ENCODE data around the gene PLCH2.

Gene PLCH2

GRCh38 chr1:2459102-2459753 lies 16.9 kb upstream of the PLCH2 start:
- in situ Hi-C loops (cut with HindIII; ENCODE audit: low sequenced_read_pairs), result loop anchor here (5.0 kb wide), 1 partner anchor 37 kb away; no protein-coding TSS in a partner anchor

GRCh38 chr1:2459757-2460156 lies 16.3 kb upstream of the PLCH2 start:
- in situ Hi-C loops (cut with HindIII; ENCODE audit: low sequenced_read_pairs), result loop anchor here (5.0 kb wide), 1 partner anchor 37 kb away; no protein-coding TSS in a partner anchor

- in situ Hi-C loops (cut with HindIII; ENCODE audit: low sequenced_read_pairs), result no loop called here
These were observed 15.9 kb upstream of the PLCH2 start for GRCh38 chr1:2460203-2460602.

GRCh38 chr1:2460996-2461751 lies 14.9 kb upstream of the PLCH2 start:
- in situ Hi-C loops (cut with HindIII; ENCODE audit: low sequenced_read_pairs), result no loop called here

GRCh38 chr1:2462819-2463218 lies 13.3 kb upstream of the PLCH2 start:
- in situ Hi-C loops (cut with HindIII; ENCODE audit: low sequenced_read_pairs), result no loop called here

GRCh38 chr1:2463396-2463795 lies 12.7 kb upstream of the PLCH2 start:
- in situ Hi-C loops (cut with HindIII; ENCODE audit: low sequenced_read_pairs), result no loop called here

- in situ Hi-C loops (cut with HindIII; ENCODE audit: low sequenced_read_pairs), result no loop called here
These were observed 10.5 kb upstream of the PLCH2 start for GRCh38 chr1:2465371-2466269.

- in situ Hi-C loops (cut with HindIII; ENCODE audit: low sequenced_read_pairs), result no loop called here
These were observed 9.8 kb upstream of the PLCH2 start for GRCh38 chr1:2466270-2466665.

GRCh38 chr1:2466958-2467554 lies 9.0 kb upstream of the PLCH2 start:
- in situ Hi-C loops (cut with HindIII; ENCODE audit: low sequenced_read_pairs), result no loop called here

GRCh38 chr1:2468041-2468472 lies 8.0 kb upstream of the PLCH2 start:
- in situ Hi-C loops (cut with HindIII; ENCODE audit: low sequenced_read_pairs), result no loop called here

GRCh38 chr1:2468540-2468939 lies 7.5 kb upstream of the PLCH2 start:
- in situ Hi-C loops (cut with HindIII; ENCODE audit: low sequenced_read_pairs), result no loop called here

GRCh38 chr1:2469103-2469940 lies 6.8 kb upstream of the PLCH2 start:
- in situ Hi-C loops (cut with HindIII; ENCODE audit: low sequenced_read_pairs), result no loop called here

GRCh38 chr1:2470290-2471158 lies 5.6 kb upstream of the PLCH2 start:
- in situ Hi-C loops (cut with HindIII; ENCODE audit: low sequenced_read_pairs), result no loop called here

- in situ Hi-C loops (cut with HindIII; ENCODE audit: low sequenced_read_pairs), result no loop called here
These were observed 5.0 kb upstream of the PLCH2 start for GRCh38 chr1:2471159-2471471.

- in situ Hi-C loops (cut with HindIII; ENCODE audit: low sequenced_read_pairs), result no loop called here
These were observed 4.5 kb upstream of the PLCH2 start for GRCh38 chr1:2471587-2472001.

GRCh38 chr1:2472109-2472508 lies 4.0 kb upstream of the PLCH2 start:
- in situ Hi-C loops (cut with HindIII; ENCODE audit: low sequenced_read_pairs), result no loop called here

GRCh38 chr1:2472561-2473177 lies 3.4 kb upstream of the PLCH2 start:
- in situ Hi-C loops (cut with HindIII; ENCODE audit: low sequenced_read_pairs), result no loop called here

- in situ Hi-C loops (cut with HindIII; ENCODE audit: low sequenced_read_pairs), result no loop called here
These were observed 2.9 kb upstream of the PLCH2 start for GRCh38 chr1:2473198-2473597.
